ENCODE measurements around the gene KIDINS220.

Gene KIDINS220

GRCh38 chr2:8803658-8804379 lies 33.6 kb downstream of the KIDINS220 start:
- no peak for DNase-seq

- no peak for DNase-seq
Measured at GRCh38 chr2:8802741-8803140, 34.7 kb downstream of the KIDINS220 start.

DNA sequence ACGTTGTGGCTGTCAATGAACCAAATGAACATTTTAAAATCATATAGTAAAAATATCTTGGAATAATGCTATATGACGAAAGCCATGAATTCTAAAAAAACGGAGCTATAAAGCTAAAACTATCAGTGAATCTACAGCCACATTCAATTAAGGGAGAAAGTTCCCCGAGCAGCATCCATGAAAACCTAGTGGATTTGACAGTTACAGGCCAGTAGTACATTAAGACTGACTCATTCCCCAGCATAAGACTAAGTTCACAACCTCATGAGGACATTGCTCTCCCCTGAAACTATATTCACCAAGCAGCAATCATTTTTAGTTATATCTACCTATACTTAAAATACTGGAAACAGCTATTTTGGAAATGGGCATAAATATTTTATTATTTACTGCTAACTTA lies 36.6 kb downstream of the KIDINS220 start:
- no peak for DNase-seq

GRCh38 chr2:8800218-8800617 lies 37.2 kb downstream of the KIDINS220 start:
- DNase-seq: no peak

DNA sequence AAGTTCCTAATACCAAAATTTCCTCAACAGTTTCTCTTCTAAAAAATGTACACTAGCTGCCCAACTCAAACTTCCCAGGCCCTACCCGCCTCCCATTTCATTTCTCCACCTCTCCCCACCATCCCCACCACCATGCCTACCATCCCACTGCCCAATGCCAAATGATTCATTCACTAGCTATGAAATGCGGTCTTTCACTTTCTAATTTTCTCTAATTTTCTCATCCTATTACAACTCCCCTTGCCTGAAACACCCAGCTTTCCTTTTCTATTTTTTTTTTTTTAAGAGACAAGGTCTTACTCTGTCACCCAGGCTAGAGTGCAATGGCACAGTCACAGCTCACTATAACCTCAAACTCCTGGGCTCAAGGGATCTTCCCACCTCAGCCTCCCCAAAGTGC lies 38.4 kb downstream of the KIDINS220 start:
- DNase-seq: no peak

- no peak for DNase-seq
Measured at GRCh38 chr2:8798393-8798792, 39.0 kb downstream of the KIDINS220 start.

DNA sequence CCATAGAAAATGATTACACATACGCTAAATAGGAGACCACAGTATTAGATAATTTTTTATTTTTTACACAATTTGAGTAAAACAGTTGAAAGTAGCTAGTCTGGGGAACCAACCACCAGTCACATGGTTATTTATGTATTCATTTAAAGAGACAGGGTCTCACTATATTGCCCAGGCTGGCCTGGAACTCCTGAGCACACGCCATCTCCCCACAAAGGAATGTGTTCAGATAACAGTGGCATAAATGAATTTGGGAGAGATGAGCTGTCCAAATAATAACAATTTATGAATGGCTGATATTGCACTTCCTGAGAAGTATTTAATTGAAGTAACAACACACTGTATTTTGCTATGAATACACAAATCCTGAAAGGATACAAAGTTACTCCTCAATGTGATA lies 39.7 kb downstream of the KIDINS220 start:
- DNase-seq: no peak

GRCh38 chr2:8796878-8797550 lies 40.4 kb downstream of the KIDINS220 start:
- DNase-seq: no peak

GRCh38 chr2:8796315-8796848 lies 41.0 kb downstream of the KIDINS220 start:
- DNase-seq: no peak

DNA sequence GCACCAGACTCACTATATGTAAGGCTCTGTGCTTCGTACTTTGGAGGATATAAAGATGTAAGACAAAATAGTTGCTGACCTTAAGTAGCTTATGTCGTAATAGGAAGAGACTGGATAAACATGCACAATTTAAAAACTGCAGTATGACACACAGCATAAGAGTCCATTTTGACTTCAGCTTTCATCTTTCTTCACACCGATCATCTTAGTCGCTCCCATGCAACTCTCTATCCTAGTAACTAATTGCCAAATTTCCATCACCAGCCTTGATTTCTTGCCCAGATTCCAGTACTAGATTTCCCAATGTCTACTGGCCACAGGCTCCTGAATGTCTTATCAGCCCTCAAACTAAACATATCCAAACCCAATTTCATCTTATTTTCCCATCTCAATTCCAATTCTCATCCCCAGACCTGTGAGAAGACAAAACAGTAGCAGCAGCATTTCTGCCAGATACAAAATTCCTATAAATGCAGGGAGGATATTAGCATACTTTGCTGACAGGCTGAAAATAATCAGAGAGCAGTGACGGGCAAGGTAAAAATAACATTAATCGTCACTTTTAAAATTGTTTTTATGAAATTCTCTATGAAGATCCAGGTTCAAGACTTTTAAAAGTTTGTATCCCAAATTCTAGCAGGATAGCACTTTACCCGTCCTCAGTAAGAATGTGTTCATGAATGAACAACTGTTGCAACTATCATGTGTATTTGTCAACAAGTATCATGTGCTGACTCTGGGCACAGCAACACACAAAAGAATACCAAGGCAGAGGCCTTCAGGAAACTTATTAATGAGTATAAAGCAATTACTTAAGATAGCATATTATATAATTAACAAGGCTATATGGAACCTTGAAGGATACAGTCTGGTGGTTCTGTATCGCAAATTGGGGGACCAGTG lies 42.2 kb downstream of the KIDINS220 start:
- DNase-seq: no peak

DNA sequence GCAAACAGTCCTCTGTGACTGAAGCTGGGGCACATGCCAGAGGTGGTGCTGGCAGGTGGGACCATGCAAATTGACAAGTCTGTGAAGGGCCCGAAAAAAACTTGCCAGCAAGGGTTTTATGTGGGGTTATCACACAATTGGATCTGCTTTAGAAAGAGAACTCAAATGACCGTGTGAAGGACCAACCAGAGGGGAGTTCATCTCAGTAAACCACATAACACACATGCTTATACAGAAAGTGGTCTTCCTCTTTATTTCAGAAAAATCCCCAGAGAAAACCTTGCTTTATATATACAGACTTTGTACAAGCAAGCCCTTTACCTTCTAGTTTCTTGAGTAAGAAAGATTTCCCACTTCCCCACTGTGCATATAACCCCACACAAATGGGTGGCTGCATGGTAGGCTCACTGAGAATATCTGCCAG lies 46.7 kb downstream of the KIDINS220 start:
- DNase-seq: no peak

- DNase-seq: no peak
Measured at GRCh38 chr2:8786463-8786862, 51.0 kb downstream of the KIDINS220 start.

GRCh38 chr2:8779795-8780671 lies 57.4 kb downstream of the KIDINS220 start:
- no peak for DNase-seq

DNA sequence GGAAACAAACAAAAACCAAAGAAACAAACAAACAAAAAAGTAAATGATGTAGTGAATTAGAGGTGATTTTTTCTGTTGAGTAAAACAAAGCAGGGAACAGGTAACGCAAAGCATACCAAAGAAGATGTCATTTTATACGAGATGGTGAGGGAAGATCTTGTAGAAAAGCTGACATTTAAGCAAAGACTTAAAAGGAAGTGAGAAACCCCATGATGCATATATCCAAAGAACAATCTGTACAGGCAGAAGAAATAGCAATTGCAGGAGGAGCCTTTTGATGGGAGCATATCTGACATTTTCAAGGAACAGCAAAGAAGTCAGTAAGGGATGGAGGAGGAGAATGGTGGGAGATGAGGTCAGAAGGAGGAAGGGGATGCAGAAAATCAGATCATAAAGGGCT lies 63.0 kb downstream of the KIDINS220 start:
- no peak for DNase-seq

DNA sequence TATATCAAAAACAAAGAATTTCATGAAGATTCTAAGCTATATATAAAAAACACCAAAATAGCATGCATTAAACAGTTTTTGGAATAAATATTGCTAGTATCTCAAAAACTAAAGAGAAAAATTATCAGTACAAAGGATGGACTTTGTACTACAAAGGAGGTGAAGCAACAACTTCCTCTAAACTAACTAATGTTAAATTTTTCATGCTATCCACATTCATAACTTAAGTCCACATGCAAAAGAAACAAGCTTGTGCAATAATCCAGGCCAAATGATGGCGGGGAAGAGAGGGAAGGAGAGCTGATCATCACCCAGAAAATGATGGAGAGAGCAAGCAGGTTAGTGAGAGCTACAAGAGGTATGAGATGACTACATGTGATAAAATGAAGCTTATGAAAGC lies 70.1 kb downstream of the KIDINS220 start:
- no peak for DNase-seq

GRCh38 chr2:8761529-8762164 lies 75.8 kb downstream of the KIDINS220 start:
- DNase-seq: no peak

GRCh38 chr2:8756716-8757115 lies 80.7 kb downstream of the KIDINS220 start:
- no peak for DNase-seq

- DNase-seq: no peak
Measured at GRCh38 chr2:8756230-8756629, 81.2 kb downstream of the KIDINS220 start.

- no peak for DNase-seq
Measured at GRCh38 chr2:8754106-8754776, 83.2 kb downstream of the KIDINS220 start.

- DNase-seq: no peak
Measured at GRCh38 chr2:8753609-8754008, 83.8 kb downstream of the KIDINS220 start.

DNA sequence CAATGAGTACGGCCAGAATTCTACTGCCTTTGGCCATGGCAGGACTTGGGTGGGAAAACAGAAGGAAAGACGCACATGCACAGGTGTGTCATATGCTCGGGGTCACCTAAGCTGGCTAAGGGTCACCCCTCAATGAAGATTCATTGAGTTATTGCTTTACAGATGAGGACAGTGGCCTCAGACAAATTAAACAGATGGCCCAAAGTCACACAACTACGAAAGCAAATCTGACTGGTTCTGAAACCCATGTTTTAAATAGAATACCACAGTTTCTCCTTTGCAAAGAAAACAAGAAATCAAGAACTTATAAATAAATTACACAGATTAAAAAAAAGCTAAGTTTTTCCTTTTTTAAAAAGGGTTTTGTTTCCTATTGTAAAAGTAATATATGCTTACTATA lies 85.0 kb downstream of the KIDINS220 start:
- DNase-seq: no peak
